Stimulated activated CD4-positive, alpha-beta T cell treated with anti-CD3 and anti-CD28 coated beads, Interleukin-2, amount 100 ng/mL, for 48 hours (primary cell): ENCODE data around the gene RAF1.
"Not testable (repeated sequence)": the region's sequence is repeated elsewhere in the genome, so short reads cannot be mapped to it uniquely, and the experiment has no call there.

ENCODE experiments used
- DNase-seq, 2 donors: peaks; one replicate each; pipeline ENCODE4 v3.0.0-alpha.2; 2020

The RAF1 gene

DNA sequence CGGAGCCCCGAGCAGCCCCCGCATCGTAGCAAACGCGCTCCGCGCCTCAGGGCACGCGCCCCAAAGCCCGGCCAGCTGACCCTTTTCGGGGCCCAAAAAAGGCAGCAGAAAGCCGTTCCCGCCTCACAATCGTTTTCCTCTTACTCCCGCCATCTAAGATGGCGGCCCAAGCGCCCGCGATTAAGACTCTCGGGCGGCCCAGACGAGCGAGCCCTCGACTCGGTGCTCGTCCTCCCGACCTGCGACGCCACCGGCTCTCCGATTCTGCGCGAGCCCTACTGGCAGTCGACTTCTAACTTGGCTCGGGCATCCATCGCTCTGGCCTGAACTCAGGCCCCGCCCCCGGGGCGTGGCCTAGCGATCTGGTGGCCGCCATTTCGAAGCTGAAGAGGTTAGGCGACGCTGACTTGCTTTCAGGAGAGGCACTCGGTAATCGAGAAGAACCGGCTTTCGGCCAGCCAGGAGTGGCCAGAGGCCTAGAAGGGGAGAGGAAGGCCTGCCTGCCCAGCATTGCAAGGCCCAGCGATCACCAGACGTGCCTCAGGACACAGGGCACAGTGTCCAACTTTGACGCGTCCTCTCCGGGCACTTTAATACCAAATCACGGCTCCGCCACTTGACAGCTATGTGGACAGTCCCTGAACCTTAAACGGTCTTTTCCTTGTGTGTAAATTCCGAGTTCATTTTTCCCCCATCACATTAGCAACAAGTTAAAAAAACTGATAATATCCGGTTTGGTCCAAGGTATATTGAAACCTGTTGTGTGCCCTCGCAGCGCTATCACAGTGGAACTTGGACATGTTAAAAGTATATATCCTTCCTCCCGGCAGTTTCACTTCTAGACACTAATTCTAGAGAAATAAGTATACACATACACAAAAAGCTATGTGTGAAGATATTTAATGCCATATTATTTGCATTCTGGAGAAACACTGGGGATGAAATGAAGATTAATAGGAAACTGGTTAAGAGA lies at the start of gene RAF1:
Gene RAF1, minus strand, starts transcription at position 182 of the 973 bp plus-strand sequence. CDS start 45,396 bp downstream, outside the sequence.
- peak; percentile 96 for DNase-seq

- DNase-seq = no peak
These were observed 46.1 kb upstream of the RAF1 start for GRCh38 chr3:12710062-12710461.

- no peak for DNase-seq
These were observed 45.4 kb upstream of the RAF1 start for GRCh38 chr3:12709334-12709733.

DNA sequence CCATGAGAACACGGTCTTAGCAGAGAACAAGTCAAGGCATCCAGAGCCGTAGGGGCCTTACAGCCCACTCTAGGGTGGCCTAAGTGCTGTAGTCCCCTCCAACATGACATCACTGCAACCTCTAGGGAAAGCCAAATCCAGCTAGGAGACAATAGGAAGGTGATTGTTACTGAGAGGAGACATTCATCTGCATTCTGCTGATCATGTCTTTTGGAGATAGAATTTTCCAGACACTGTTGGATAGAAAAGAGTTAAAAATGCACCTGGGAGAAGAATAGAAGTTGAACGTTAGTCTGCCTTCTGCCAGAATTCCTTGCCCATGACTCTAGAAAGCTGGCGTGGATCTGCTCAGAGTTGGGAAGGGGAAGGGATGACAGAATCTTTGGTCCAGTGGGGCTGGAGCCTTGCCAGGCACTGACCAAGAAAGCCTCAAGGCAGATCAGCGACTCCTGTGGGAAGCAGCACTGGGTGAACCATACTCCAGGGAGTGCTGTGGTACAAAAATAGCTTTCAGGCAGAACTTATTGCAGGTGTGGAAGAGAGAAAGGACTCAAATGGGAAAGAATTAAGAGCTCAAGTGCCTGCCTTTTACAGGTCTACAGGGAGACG lies 44.8 kb upstream of the RAF1 start:
- DNase-seq = no peak

GRCh38 chr3:12707449-12707848 lies 43.5 kb upstream of the RAF1 start:
- no peak for DNase-seq

DNA sequence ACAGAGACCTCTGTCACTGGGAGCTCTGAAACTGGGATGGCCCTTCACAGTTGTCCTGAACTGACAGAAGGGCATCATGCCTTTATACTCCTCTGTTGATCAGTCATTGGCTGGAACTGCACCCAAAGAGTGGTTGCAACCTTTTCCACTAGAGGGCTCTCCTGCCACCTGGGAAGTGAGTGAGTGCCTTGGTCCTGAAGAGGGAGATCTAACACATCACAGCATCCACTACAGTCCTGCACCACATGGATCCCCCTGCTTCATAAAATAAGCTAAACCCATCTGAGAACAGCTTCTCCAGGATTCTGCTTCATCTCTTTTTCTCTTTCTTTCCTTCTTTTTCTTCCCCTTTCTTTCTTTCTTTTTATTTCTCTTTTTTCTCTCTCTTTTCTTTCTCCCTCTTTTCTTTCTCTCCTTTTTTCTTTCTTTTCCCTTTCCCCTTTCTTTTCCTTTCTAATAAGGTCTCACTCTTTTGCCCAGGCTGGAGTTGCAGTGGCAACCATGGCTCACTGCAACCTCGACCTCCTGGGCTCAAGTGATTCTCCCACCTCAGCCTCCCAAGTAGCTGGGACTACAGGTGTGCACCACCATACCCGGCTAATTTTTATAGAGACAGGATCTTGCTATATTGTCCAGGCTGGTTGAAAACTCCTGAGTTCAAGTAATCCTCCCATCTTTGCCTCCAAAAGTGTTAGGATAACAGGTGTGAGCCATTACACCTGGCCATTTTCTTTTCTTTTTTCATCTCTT lies 42.8 kb upstream of the RAF1 start:
- DNase-seq = peak; percentile 44 to 47

- DNase-seq = no peak
These were observed 42.1 kb upstream of the RAF1 start for GRCh38 chr3:12705981-12706380.

- DNase-seq = no peak
These were observed 41.5 kb upstream of the RAF1 start for GRCh38 chr3:12705374-12705926.

- no peak for DNase-seq
These were observed 38.6 kb upstream of the RAF1 start for GRCh38 chr3:12702501-12702900.

DNA sequence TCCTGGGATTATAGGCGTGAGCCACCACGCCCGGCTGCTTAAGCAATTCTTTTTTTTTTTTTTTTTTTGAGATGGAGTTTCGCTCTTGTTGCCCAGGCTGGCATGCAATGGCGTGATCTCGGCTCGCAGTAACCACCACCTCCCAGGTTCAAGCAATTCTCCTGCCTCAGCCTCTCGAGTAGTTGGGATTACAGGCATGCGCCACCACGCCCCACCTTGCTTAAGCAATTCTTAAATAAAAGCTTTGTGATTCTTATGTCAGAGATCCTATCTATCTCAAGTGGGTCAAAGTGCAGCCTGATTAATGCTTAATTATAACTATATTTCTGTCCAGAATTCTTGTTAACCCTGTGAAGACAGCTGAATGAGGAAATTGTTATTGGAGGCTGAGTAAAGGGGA lies 37.7 kb upstream of the RAF1 start:
- not testable (repeated sequence) for DNase-seq

DNA sequence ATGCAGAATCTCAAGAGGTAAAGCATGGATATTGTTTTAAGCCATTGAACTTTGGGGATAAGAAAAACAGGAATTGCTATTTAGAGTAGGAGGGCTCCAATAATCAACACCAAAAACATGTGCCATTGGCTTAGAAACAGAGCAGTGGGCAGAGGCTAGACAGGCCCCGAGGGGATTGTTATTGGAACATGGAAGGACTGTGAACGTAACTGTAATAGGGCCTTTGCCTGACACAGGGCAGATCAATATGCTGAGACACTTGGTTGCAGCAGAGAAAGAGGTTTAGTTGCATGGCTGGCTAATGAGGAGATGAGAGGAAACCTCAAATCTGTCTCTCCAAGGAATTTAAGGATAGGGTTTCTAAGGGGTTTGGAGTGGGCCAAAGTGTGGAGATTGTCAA lies 36.9 kb upstream of the RAF1 start:
- DNase-seq = no peak

DNA sequence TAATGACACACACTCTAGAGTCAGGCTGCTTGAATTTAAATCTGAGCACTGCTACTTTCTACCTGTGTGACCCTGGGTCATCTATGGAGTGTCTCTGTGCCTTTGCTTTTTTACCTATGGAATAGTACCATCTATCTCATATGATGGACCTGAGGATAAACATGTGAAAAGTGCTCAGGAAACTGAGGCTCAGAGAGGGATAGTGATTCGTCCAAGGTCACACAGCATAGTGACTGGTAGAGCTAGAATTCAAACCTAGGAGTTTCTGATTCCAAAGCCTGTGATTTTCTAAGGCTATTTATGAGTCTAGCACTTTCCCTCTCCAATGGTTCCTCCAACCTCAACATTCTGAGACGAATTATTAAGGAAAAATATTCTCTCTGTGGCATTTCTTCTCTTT lies 32.0 kb upstream of the RAF1 start:
- DNase-seq = no peak

- no peak for DNase-seq
These were observed 31.2 kb upstream of the RAF1 start for GRCh38 chr3:12695112-12695511.

- DNase-seq = no peak
These were observed 28.5 kb upstream of the RAF1 start for GRCh38 chr3:12692444-12692843.

GRCh38 chr3:12689997-12690711 lies 26.2 kb upstream of the RAF1 start:
- DNase-seq = no peak

- DNase-seq = no peak
These were observed 24.0 kb upstream of the RAF1 start for GRCh38 chr3:12687948-12688347.

DNA sequence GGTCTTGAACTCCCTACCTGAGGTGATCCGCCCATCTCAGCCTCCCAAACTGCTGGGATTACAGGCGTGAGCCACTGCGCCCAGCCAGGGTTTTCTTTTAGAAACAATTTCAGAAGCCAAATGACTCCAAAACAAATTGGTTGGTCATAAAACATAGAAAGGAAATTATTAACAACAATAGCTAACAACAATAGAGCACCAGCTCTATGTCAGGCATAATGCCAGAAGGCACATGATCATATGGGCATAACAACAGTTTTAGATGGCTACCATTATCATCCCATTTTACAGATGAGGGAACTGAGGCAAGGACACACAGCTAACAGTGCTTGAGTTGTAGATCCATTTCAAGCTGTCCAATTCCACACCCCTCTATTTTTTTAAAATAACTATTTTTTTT lies 22.2 kb upstream of the RAF1 start:
- no peak for DNase-seq

- no peak for DNase-seq
These were observed 18.1 kb upstream of the RAF1 start for GRCh38 chr3:12681943-12682390.

- no peak for DNase-seq
These were observed 17.4 kb upstream of the RAF1 start for GRCh38 chr3:12681089-12681942.

GRCh38 chr3:12679468-12679867 lies 15.6 kb upstream of the RAF1 start:
- no peak for DNase-seq

DNA sequence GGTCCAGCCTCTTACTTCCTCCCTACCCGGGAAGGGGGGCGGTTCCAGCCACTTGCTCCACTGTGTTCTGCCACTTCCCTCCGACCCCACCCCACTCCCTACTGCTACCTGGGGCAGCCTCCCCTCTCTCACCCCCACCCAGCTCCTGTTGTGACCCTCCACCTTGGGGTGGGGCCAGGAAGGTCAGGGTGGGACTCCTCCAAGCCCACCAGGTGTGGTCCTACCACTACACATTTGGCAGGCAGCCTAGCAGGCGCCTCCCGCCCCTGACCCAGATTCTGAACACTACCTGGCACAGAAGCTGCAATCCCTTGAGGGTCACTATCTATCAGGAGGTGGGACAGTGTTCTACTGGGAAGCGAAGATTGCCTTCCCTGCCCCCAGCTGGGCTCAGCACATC lies 13.7 kb upstream of the RAF1 start:
- no peak for DNase-seq
